A172 (cell line): ENCODE results near the gene RITA1. TPM values are rescaled to one million over a fixed set of nuclear protein-coding genes. Genes with fewer than 3 reads are reported as not detected.
"Not testable (repeated sequence)": the region's sequence is repeated elsewhere in the genome, so short reads cannot be mapped to it uniquely, and the experiment has no call there.

Experiments used
- DNase-seq: peaks from one replicate; pipeline ENCODE4 v3.0.0-alpha.2; 2015; ENCODE audit warnings: low spot score
- total RNA-seq: library from RNA; depleted of rRNA; stranded (reverse); fragments of >200 nt; shearing (Covaris generic); gene quantifications from 2 replicates; pipeline ENCODE4 v1.2.3, GENCODE V29; 2014

Gene RITA1
- total RNA-seq, 1 experiment from 2014 or later = 52.2 TPM

DNA sequence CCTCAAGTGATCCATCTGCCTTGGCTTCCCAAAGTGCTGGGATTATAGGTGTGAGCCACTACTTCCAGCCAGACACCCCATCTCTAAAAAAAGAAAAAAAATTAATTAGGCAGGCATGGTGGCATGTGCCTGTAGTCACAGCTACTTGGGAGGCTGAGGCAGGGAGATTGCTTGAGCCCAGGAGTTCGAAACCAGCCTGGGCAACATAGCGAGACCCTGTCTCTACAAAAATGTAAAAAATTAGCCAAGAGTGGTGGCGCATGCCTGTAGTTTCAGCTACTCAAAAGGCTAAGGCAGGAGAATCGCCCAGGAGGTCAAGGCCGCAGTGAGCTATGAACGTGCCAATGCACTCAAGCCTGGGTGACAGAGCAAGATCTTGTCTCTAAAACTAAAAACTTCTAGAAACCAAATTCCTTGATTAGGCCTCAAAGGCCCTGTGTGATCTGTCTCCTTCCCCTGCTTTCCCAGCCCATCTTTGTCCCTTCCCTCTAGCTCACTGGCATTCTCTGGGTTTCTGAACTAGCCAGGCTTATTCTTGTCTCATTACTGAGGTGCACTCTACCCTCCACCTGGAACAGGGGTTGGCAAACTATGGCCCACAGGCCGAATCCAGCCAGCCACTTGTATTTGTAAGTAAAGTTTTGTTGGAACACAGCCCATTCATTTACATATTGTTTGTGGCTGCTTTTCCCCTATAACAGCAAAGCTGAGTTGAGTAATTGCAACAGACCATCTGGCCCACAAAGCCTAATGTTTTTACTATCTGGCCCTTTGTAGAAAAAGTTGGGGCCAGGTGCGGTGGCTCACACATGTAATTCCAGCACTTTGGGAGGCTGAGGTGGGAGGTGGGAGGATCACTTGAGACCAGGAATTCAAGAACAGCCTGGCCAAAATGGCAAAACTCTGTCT is 18.6 kb downstream of the RITA1 start:
- DNase-seq = no peak

DNA sequence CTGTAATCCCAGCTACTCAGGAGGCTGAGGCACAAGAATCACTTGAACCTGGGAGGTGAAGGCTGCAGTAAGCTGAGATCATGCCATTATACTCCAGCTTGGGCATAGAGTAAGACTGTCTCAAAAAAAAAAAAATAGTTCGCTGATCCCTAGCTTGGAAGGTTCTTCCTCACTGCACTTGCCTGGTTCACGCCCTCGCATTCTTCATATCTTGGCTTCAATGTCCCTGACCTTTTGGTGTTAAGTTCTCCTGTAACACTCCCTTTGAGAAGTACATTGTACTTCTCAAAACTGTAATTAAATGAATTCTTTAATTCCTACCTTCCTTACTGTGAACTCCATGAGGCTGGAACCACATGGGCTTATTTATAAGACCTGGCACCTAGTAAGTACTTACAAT is 19.3 kb downstream of the RITA1 start:
- DNase-seq = no peak

DNA sequence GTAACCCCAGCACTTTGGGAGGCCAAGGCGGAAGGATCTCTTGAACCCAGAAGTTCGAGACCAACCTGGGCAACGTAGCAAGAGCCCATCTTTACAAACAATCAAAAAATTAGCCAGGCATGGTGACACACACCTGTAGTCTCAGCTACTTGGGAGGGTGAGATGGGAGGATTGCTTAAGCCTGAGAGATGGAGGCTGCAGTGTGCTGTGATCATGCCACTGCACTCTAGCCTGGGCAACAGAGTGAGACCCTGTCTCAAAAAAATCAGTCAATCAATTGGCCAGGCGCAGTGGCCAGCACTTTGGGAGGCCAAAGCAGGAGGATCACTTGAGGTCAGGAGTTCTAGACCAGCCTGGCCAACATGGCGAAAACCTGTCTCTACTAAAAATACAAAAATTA is 21.3 kb downstream of the RITA1 start:
- DNase-seq = not testable (repeated sequence)

DNA sequence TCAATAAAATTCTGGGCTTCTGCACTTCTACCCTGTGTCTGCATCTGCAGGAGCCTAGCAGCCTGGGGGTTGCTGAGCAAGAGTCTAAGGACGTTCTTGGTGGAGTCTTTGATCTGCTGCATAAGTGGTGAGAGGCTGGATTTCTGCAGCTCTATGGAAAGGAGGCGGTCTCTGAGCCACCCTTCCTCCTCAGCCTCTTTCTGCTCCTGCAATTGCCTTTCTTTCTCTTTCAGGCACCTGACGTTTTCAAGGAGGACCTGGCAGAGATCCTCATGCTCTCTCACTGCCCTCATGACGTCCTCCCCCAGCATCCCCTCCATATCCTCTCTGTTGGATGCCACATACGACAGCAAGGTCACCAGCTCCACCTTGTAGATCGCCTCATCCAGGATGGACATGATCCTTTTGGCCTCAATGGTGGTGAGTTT is 22.1 kb downstream of the RITA1 start:
- DNase-seq = no peak

DNA sequence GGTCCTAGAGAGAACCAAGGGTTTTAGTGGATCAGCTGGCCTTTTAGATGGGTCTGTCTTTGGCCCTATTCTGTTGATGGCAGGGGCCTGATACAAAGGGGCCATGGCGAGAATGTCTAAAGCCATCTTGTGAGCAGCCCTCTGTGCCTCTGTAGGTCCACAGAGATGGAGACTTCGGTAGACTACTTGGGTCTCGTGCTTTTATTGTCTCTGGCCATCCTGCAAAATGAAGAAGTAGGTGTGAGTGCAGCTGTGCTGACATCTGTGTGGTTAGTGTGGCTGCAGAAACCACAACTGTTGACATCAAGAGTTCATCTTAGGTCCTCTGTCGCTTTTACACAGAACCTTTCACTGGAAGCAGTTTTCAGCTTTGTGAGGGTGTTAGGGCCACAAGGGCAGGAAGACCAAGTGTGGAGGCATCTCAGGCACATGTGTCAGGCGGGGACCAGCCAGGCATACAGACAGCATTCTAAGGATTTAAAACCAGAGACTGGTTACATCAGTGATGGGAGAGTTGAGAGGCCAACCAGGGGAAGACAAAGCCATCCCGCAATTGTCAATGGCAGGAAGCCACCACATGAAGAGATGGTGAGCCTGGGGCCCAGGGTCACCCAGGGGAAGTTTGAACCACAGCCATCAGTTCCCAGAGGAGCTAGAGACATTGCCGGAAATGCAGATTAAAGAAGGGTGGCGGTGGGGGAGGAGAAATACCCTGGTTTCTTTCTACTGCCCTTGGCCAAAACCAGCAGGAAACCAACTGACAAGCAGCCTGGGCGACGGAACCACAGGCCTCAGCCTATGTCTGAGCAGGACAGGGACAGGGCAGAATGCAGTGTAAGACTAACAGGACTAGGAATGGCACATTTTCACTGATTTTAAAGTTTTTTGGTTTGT is 22.8 kb downstream of the RITA1 start:
- DNase-seq = no peak

DNA sequence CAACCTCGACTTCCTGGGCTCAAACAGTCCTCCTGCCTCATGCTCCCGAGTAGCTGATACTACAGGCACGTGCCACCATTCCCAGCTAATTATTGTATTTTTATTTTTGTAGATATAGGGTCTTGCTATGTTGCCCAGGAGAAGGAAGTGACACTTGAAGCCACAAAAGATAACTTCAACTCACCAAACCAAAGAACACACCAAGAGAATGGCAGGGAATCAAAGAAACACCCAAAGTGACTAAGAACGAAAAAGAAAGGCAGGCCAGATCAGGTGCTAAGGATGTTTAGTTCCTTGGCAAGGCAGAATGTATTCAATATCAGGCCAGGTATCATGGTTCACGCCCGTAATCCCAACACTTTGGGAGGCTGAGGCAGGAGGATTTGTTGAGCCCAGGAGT is 25.6 kb downstream of the RITA1 start:
- no peak for DNase-seq

DNA sequence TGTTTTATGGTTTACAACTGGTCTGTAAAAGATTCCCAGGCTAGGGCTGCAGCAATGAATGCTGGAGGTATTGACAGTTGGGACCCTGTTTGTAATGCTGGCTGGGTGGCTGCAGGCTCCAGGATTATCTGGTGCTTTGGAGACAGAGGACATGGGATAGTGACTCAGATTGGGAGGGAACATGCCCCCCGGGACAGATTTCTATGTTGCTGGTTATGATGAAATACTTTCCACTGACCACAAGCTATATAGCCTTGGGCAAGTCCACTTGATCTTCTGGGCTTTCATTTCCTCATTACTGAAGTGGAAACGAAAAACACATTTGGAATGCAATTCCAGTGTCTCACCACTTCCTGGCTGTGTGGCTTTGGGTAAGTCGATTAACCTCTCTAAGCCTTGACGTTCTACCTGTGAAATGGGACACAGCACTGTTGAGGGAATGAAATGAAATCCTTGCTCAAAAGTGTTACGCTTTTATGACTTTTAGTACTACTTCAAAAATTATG is 29.4 kb downstream of the RITA1 start:
- peak; percentile 98 for DNase-seq

DNA sequence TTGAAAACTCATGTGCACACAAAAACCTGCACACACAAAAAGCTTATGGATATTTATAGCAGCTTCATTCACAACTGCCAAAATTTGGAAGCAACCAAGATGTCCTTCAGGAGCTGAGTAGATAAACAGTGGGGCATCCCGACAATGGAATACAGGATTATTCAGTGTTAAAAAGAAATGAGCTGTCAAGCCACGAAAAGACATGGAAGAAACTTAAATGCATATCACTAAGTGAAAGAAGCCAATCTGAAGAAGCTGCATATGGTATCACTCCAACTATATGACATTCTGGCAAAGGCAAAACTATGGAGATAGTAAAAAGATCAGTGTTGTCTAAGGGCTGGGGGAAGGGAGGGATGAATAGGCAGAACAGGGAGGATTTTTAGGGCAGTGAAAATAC is 30.5 kb downstream of the RITA1 start:
- no peak for DNase-seq

DNA sequence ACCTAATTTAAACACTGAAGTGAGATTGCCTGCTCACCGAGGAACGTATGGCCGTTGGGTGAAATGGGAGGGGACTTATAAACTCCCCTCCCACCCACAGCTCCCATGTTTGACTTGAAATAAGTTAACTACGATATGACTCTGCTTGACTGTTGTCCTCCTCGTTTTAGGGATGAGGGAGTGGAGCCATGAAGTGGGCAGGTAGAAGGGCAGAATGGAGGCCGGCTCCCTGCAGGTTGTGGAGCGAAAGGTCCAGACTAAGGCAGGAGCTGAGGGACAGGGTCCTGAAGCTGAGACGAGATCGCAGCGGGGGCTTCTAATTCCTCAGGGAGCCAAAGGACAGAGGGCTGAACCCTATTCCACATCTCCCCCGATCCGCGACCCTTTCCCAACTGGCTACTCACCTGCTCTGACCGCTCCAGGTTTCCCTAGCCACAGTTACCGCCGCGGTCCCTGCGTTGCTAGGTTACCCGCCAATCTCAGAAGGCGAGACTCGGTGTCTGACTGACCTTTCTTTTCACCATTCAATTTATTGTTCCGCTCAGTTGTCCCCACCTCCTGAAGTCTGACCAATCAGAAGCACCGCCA is 35.2 kb downstream of the RITA1 start:
- DNase-seq = no peak

DNA sequence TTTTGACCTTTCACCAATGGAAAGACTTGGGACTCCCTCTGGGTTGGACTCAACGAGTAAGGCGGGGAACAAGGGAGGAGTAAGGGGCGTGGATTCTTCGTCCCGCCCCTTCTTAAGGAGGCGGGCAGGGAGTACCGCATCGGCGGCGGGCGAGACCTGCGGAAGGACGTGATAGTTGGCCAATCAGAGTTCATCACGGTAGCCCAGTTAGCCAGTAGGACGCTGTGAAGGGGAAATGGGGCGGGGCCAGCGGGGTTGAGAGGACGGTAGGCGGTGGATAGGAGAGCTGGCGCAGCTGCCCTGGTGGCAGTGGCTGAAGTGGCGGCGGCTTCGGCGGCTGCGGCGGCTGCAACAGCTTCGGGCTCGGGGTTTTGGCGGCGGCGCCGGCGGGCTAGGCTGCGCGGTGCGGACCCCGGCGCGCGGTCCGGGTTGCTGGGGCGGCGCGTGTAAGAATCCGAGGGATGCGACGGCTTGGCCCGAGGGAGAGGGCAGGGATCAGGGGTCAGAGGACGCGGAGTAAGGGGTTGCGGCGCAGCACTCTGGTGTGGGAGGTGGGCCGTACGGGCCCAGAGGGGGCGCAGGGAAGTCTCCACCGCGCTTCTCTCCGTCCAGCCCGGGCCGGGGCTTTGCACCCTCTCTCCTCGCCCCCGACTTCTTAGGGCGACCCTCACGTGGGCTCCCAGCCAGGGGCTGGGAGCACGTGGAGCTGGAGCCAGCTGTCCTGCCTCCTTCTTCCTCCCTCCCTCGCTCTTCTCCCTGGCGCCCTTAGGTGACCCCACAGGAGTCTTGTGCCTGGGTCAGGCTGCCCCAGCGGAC is 35.9 kb downstream of the RITA1 start, which contains the start of gene TPCN1:
TPCN1 (plus strand) TSS at position 284 of the 816 bp plus-strand sequence. CDS start 5,389 bp downstream, outside the sequence.
- peak; percentile 100 for DNase-seq

DNA sequence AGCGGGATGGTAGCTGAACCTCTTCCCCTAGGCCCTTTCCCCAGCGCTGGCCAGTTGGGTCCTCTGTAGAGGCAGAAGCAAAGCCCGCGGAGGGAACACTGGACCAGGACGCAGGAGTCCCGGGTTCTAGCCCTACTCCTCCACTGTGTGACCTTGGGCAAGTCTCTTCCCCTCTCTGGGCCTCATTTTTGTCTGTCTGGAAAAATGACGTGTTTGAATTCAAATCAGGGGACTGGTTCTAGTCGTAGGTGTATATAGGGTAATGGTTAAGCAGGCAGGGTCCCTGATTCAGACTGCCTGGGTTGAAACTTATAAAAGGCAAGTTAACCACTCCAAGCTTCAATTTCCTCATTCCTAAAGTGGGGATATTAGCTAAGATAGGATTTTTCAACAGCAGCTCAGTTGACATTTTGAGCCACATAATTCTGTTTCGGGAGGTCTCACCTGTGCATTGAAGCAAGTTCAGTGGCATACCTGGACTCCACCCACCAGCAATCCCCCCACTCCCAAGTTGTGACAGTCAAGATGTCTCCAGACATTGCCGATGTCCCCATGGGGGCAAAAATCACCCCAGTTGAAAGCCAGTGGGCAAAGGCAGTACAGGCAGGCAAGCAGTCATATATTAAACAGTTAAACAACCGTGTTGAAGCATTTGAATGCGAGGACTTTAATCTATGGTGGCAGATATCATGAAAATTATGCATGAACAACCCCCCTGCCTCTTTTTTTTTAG is 36.6 kb downstream of the RITA1 start:
- no peak for DNase-seq

DNA sequence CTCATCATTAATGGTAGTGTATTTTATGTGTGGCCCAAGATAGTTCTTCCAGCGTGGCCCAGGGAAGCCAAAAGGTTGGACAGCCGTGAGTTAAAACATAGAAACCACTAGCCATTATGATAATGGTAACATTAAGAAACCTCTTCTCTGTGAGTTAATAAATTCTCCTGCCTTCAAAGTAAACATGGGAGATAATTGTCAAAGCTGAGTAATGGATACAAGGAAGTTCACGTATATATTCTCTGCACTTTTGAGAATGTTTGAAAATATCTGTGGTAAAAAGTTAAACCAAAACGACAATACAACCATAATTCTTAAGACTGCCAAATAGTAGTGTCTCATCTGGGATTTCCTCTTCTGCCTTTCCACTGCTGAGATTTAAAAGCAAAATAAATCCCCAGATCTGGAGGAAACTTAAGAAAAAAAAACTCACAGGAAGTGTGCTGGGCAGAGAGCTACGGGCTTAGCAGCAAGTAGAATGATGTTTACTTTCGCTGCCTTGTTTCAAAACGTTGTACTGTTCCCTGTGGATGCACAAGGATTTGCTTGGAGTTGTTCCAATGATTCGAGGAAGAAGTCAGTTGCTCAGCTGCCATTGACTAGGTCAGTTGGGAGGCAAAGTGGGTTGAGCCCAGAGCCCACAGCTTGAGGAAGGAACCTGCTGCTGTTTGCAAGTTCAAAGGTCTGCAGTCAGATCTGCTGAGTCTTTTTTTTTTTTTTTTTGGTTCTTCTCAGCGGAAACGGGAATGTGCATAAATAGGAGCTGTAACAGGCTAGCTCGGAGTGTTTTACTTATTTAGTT is 37.4 kb downstream of the RITA1 start:
- DNase-seq = peak; percentile 78

DNA sequence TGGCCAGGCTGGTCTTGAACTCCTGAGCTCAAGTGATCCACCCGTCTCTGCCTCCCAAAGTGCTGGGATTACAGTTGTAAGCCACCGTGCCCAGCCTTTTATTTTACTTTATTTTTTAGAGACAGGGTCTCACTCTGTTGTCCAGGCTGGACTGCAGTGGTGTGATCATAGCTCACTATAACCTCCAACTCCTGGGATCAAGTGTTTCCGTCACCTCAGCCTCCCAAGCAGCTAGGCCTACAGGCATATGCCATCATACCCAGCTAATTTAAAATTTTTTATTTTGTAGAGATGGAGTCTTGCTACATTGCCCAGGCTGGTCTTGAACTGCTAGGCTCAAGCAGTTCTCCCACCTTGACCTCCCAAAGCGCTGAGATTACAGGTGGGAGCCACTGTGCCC is 39.4 kb downstream of the RITA1 start:
- no peak for DNase-seq

DNA sequence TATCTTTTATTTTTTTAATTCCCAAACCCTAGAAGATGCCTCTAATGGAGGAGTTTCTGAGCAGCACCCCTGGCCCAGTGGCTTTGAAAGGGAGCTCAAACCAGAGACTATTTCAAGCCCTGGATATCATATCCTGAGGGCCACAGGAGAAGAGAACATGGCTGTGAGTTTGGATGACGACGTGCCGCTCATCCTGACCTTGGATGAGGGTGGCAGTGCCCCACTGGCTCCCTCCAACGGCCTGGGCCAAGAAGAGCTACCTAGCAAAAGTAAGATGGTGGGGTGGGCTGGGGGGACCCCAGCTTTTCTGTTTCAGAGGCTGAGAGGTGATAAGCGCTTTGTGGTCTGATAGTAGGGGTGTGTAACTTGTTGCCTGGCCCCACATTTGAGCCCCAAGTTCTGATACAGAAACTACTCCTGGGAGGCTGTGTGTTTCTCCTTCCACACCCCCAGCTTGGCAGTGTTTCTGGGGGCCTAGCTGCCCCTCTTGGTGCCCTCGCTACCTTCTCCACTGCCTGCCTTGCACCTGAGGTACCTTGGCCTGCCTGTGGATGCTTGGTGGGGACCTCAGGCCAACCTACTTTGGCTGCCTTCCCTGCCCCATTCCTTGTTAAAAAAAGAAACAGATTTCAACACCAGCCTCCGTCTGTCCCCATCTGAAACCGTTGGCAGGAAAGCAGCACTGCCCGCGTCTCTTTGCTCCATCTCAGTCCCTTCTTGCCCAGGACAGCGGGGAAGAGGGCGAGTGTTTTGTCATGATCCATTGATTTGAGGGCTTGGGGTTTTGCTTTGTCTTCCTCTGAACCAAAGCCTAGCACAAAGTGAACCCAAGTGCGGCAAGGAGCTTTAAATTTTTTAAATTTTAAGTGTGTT is 41.4 kb downstream of the RITA1 start:
- no peak for DNase-seq

DNA sequence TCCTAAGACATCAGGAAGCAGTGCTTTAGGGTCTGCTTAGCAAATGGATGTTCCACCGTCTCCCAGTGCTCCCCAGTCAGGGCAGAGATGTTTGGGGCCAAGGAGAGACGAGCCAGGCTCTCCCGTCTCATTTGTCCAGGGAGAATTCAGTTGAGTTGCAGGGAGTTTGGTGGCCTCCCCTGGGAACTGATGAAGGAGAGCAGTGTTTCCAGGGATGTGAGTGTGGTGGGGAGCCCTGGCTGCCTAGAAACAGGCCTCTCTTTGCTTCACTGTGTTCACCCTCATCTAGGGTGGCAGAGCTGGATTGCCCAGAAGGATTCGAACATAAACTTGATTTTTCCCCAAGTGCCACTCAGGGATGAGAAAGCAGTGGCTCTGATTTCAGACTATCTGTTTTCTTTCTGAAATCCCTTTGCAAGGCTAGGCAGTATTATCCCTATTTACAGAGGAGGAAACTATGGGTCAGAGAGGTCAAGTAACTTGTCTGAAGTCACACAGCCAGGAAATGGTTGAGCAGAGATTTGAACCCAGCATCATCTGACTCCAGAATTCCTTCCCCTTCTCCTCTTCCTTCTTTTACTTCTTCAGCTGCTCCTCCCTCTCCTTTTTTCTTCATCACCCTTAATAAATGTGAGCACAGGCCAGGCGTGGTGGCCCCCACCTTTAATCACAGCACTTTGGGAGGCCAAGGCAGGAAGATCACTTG is 42.3 kb downstream of the RITA1 start:
- no peak for DNase-seq

DNA sequence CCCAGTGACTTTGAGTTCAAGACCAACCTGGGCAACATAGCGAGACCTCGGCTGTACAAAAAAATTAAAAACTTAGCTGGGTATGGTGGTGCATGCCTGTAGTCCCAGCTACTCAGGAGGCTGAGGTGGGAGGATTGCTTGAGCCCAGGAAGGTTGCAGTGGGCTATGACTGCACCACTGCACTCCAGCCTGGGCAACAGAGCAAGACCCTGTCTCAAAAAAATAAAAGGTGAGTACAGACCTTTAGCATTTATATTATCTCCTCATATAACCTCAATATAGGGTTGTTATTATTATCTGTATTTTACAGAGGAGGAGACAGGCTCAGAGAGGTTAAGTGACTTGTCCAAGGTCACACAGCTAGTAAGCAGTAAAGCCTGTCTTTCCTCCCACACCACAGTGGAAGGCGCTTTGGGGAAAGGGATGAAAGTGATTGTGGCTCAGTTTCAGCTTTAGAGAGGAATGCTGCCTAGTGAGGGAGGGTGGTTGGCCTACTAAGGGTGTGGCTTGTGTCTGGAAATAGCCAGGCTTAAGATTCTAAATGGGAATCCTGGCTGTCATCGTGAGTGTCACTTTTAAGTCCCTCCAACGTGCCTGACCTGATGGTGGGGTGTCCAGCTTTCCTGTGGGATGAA is 43.0 kb downstream of the RITA1 start:
- no peak for DNase-seq
